Activated CD8-positive, alpha-beta T cell treated with anti-CD3 and anti-CD28 coated beads for 36 hours (primary cell): ENCODE measurements around the gene ZWILCH. TPM values are rescaled to one million over a fixed set of nuclear protein-coding genes. Genes with fewer than 3 reads are reported as not detected.
A peak's percentile ranks its signal among the peaks of the same experiment; 100 is the strongest.
"Not testable (repeated sequence)": the region's sequence is repeated elsewhere in the genome, so short reads cannot be mapped to it uniquely, and the experiment has no call there.

Source experiments
- ATAC-seq: fragments of 200-7000 bp; cut with Tn5 transposase; one replicate; pipeline ENCODE4 v1.10.0; 2021; ENCODE audit warnings: mild to moderate bottlenecking, moderate library complexity
- CTCF ChIA-PET: fragments of 350-600 bp; sonication (Branson Sonifier 250); formaldehyde crosslinking; loops from one replicate; lab custom pipeline; 2021; ENCODE audit warnings: antibody characterized with exemption; lab: Charles Lee
- POLR2A ChIA-PET: fragments of 350-600 bp; sonication (Branson Sonifier 250); formaldehyde crosslinking; loops from one replicate; lab custom pipeline; 2021; ENCODE audit warnings: antibody characterized with exemption; lab: Charles Lee
- DNase-seq: peaks from one replicate; pipeline ENCODE4 v3.0.0-alpha.2; 2020
- H3K27ac Mint-ChIP-seq: one replicate; pipeline ENCODE4 v1.8.0; 2021; ENCODE audit warnings: mild to moderate bottlenecking, mixed read lengths
- H3K27me3 Mint-ChIP-seq: one replicate; pipeline ENCODE4 v1.8.0; 2021; ENCODE audit warnings: mixed read lengths
- H3K36me3 Mint-ChIP-seq: one replicate; pipeline ENCODE4 v1.8.0; 2021; ENCODE audit warnings: low read depth, mixed read lengths
- H3K4me1 Mint-ChIP-seq: one replicate; pipeline ENCODE4 v1.8.0; 2021; ENCODE audit warnings: low read depth, mixed read lengths
- H3K4me3 Mint-ChIP-seq: one replicate; pipeline ENCODE4 v1.8.0; 2021; ENCODE audit warnings: mild to moderate bottlenecking, moderate library complexity, mixed read lengths
- H3K9me3 Mint-ChIP-seq: one replicate; pipeline ENCODE4 v1.8.0; 2021; ENCODE audit warnings: mixed read lengths
- CTCF ChIP-seq: fragments of 200-600 bp; IDR thresholded peaks from one replicate; pipeline ENCODE4 v1.8.0; 2022; ENCODE audit warnings: antibody characterized with exemption, mild to moderate bottlenecking
- intact Hi-C: fragments of 100-400 bp; cut with micrococcal nuclease; formaldehyde crosslinking; loops from one replicate; pipeline ENCODE4 v1.10.0; 2022
- total RNA-seq, 2 experiments: library from RNA; stranded (reverse); gene quantifications; one replicate each; pipeline ENCODE4 v1.2.3, GENCODE V29; 2021

Gene ZWILCH
- total RNA-seq, 2 experiments from 2014 or later: 29.9 to 30.2 TPM

GRCh38 chr15:66497502-66498455, 7.3 kb upstream of the ZWILCH start, which contains the start of gene SNAPC5:
Gene SNAPC5, minus strand, starts transcription at chr15:66497762. Its CDS starts 31 bp downstream, at chr15:66497731.
- no peaks in the 10 kb centered on the region for H3K27me3 Mint-ChIP-seq
- intact Hi-C loops: loop anchor here (5.0 to 10.0 kb wide), 3 partner anchors 110 to 205 kb away; partner anchors contain the start of genes DIS3L, MAP2K1 and TIPIN
- CTCF ChIA-PET: interaction anchor here (0.6 to 5.1 kb wide), 27 partner anchors 8 to 608 kb away, joined by 3 to 65 read pairs (median 4); partner anchors contain the start of genes MAP2K1 and TIPIN
- DNase-seq (peak; percentile 99), ATAC-seq (peak; percentile 85)
- no peaks in the 10 kb centered on the region for H3K9me3 Mint-ChIP-seq
- H3K4me3 Mint-ChIP-seq: peak within 1 kb of the TSS; percentile 92
- H3K36me3 Mint-ChIP-seq: peaks cover 87% of the 10 kb centered on the region
- peak within 1 kb of the TSS; percentile 92 for H3K27ac Mint-ChIP-seq
- peak; percentile 98 for TF ChIP-seq CTCF
- H3K4me1 Mint-ChIP-seq: peaks cover 58% of the 10 kb centered on the region
- POLR2A ChIA-PET: interaction anchor here (0.7 to 6.1 kb wide), 24 partner anchors 8 to 1073 kb away, joined by 3 to 65 read pairs (median 4); partner anchors contain the start of genes DIS3L, MAP2K1, RAB11A and RPL4

GRCh38 chr15:66498501-66499386, 6.4 kb upstream of the ZWILCH start:
- Mint-ChIP-seq H3K36me3 (peaks cover 89% of the 10 kb centered on the region), H3K27ac (peak overlapping the region; percentile 92), H3K4me3 (peak overlapping the region; percentile 92), H3K9me3 (no peaks in the 10 kb centered on the region), H3K27me3 (no peaks in the 10 kb centered on the region), H3K4me1 (peaks cover 62% of the 10 kb centered on the region)
- TF ChIP-seq CTCF: peak; percentile 54
- ATAC-seq (no peak), DNase-seq (no peak)
- CTCF ChIA-PET: interaction anchor here (0.7 to 5.1 kb wide), 23 partner anchors 8 to 449 kb away, joined by 3 to 65 read pairs (median 5); partner anchors contain the start of genes MAP2K1 and TIPIN
- POLR2A ChIA-PET: interaction anchor here (0.6 to 6.1 kb wide), 15 partner anchors 9 to 531 kb away, joined by 3 to 65 read pairs (median 5); partner anchors contain the start of genes DIS3L, MAP2K1 and TIPIN
- intact Hi-C loops: loop anchor here (5.0 to 10.0 kb wide), 3 partner anchors 111 to 206 kb away; partner anchors contain the start of genes DIS3L, MAP2K1 and TIPIN

GRCh38 chr15:66500346-66500745, 4.8 kb upstream of the ZWILCH start:
- H3K27me3 Mint-ChIP-seq, DNase-seq, ATAC-seq, H3K9me3 Mint-ChIP-seq, intact Hi-C loops: not testable (repeated sequence)
- CTCF ChIA-PET: interaction anchor here (1.4 to 5.1 kb wide), 3 partner anchors 11 to 114 kb away, joined by 3 to 65 read pairs (median 3); partner anchors contain the start of gene MAP2K1
- Mint-ChIP-seq H3K36me3 (peaks cover 83% of the 10 kb centered on the region), H3K4me1 (peaks cover 48% of the 10 kb centered on the region), H3K4me3 (peak overlapping the region; percentile 99), H3K27ac (peak overlapping the region; percentile 92)
- POLR2A ChIA-PET: interaction anchor here (0.5 to 6.1 kb wide), 4 partner anchors 11 to 206 kb away, joined by 3 to 65 read pairs (median 10); partner anchors contain the start of genes DIS3L and MAP2K1

GRCh38 chr15:66502491-66502890, 2.6 kb upstream of the ZWILCH start:
- Mint-ChIP-seq H3K36me3 (peaks cover 70% of the 10 kb centered on the region), H3K27ac (peak overlapping the region; percentile 100), H3K9me3 (no peaks in the 10 kb centered on the region), H3K4me1 (peaks cover 52% of the 10 kb centered on the region), H3K27me3 (no peaks in the 10 kb centered on the region), H3K4me3 (peak overlapping the region; percentile 99)
- DNase-seq (no peak), ATAC-seq (no peak)
- no peak for TF ChIP-seq CTCF
- CTCF ChIA-PET: no interaction called here
- intact Hi-C loops: no loop called here
- POLR2A ChIA-PET: interaction anchor here (0.9 to 4.0 kb wide), 3 partner anchors 8 to 133 kb away, joined by 5 to 27 read pairs (median 12); partner anchors contain the start of gene MAP2K1

- Mint-ChIP-seq H3K4me3 (peak overlapping the region; percentile 99), H3K4me1 (peaks cover 49% of the 10 kb centered on the region), H3K27ac (peak overlapping the region; percentile 100), H3K36me3 (peaks cover 64% of the 10 kb centered on the region)
- intact Hi-C loops, H3K27me3 Mint-ChIP-seq, DNase-seq, H3K9me3 Mint-ChIP-seq, ATAC-seq, CTCF ChIA-PET: not testable (repeated sequence)
- POLR2A ChIA-PET: interaction anchor here (0.7 to 4.0 kb wide), 14 partner anchors 9 to 1198 kb away, joined by 3 to 27 read pairs (median 6); partner anchors contain the start of genes DIS3L, MAP2K1, RNU5B-1 and TIPIN
Measured at GRCh38 chr15:66503041-66503648, 2.0 kb upstream of the ZWILCH start.
